Measurements from ENCODE around the gene ZKSCAN1.

GRCh38 chr7:99994819-99995218, 20.6 kb upstream of the ZKSCAN1 start:
- TF ChIP-seq NFIC (IDR thresholded peaks at IDR 0.05) (no peak), TCF12 (IDR thresholded peaks at IDR 0.05; ENCODE audit: low read depth) (no peak), REST (IDR thresholded peaks at IDR 0.05; ENCODE audit: low read depth) (no peak), TEAD4 (IDR thresholded peaks at IDR 0.05) (no peak), EP300 (IDR thresholded peaks at IDR 0.05; ENCODE audit: borderline replicate concordance) (no peak), RAD21 (IDR thresholded peaks at IDR 0.05; ENCODE audit: low read depth) (no peak), MAX (IDR thresholded peaks at IDR 0.05) (no peak), TAF1 (IDR thresholded peaks at IDR 0.05; ENCODE audit: low read depth) (no peak), YY1 (IDR thresholded peaks at IDR 0.05; ENCODE audit: low read depth) (no peak), CREB1 (IDR thresholded peaks at IDR 0.05; ENCODE audit: low read depth) (no peak), CEBPB (IDR thresholded peaks at IDR 0.05) (no peak), FOXM1 (IDR thresholded peaks at IDR 0.05; ENCODE audit: borderline replicate concordance, low read depth) (no peak), EGR1 (IDR thresholded peaks at IDR 0.05) (no peak), ZBTB7A (IDR thresholded peaks at IDR 0.05; ENCODE audit: low read depth) (no peak)

Data from Ishikawa (cell line).